NOMO-1 treated with DMSO at 0.1 percent for 48 hours (cell line): ENCODE results near the gene IRS1.

Experiments
- DNase-seq: peaks from one replicate; lab custom pipeline; 2025; ENCODE audit not compliant: unreplicated experiment; lab: John Stamatoyannopoulos, UW

IRS1 gene

GRCh38 chr2:226759768-226760167 lies 39.9 kb downstream of the IRS1 start:
- no peak for DNase-seq

DNA sequence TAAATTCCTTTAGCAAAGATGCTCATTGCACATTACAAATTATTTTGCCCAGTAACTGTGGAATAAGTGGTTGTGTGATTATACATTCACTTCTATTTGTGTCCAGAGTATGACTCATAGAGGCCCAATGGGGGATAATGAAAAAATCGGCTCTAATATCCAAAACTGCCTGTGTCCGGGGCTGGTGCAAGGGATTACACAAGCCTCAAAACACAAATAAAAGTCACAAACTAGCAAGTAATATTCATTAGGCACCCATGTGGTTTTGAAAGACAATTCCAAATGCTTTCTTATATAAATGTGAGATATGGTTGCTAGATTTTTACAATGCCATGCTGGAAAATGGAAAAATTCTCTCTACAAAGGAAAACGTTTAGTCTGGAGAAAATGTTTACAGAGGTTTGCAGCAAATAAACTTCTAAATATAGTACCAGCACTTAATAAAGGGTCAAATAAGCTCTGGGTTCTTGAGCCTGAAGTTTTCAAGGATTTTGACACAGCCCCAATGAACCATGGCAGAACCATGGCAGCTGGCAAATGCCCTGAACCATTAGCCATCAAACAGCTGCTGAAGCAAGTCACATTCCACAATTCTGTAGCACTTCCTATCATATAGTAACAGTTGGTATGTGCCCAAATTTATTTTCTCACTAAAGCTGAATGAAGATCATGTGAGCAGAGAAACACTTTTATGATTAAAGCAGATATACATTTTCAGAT lies 40.5 kb downstream of the IRS1 start:
- DNase-seq = no peak

DNA sequence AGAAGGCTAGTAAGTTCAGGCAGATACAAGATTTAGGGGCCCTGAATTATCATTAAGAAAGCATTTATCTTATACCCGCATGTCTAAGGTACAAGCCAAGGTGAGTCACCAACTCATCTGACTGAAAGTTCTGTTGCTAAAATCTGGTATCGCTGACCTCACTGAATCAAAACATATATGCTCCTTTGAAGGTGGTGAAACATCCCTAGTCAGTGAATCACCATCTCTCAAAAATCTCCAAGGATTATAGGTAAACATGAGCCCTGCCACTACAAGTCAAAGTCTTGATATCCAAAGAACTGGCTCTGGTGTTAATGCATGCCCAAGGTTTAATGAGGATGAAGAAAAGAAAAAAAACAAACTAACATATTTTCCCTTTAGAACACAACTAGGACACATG lies 43.5 kb downstream of the IRS1 start:
- DNase-seq = no peak

DNA sequence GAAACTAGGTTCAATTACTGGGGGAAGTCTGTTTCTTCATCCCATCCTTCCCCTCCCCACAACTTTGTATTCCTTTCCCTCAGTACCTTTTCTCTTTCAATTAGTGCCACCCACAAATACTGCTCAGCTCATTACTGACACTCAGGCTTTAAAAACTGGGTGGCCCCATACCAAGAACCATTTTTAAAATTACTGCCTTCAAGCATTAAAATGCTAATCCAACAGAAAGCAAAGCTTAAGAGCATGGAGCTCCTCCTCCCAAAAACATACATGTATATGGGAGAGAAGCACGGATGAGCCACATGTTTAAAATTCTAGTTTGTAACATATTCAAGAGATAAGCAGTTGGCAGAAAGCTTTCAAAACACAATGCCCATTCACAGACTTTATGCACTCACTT lies 44.0 kb downstream of the IRS1 start:
- DNase-seq = no peak

- no peak for DNase-seq
Observed at GRCh38 chr2:226754821-226755604, 44.6 kb downstream of the IRS1 start.

DNA sequence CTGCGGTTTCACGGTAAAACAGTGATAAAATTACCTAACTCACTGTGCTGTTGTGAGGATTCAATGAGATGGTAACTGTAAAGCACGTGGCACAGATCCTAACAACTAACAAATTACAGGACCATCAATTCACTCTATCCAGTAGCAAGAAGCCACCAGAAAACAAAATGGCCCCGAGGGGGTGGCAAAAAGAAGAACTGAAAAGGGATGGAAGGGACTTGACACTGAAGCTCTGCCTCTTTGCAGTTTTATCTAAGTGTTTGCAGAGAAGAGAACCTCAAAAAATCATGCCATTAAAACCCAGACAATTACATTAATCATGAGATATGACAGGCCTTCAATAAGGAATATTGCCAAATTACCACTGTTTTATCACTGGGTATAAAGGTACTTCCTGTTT lies 46.7 kb downstream of the IRS1 start:
- DNase-seq = peak; percentile 13

GRCh38 chr2:226747288-226747687 lies 52.3 kb downstream of the IRS1 start:
- no peak for DNase-seq

- DNase-seq = no peak
Observed at GRCh38 chr2:226746196-226746800, 53.3 kb downstream of the IRS1 start.

GRCh38 chr2:226743915-226744314 lies 55.7 kb downstream of the IRS1 start:
- no peak for DNase-seq

GRCh38 chr2:226742347-226742746 lies 57.3 kb downstream of the IRS1 start:
- no peak for DNase-seq

- no peak for DNase-seq
Observed at GRCh38 chr2:226740039-226740648, 59.5 kb downstream of the IRS1 start.

DNA sequence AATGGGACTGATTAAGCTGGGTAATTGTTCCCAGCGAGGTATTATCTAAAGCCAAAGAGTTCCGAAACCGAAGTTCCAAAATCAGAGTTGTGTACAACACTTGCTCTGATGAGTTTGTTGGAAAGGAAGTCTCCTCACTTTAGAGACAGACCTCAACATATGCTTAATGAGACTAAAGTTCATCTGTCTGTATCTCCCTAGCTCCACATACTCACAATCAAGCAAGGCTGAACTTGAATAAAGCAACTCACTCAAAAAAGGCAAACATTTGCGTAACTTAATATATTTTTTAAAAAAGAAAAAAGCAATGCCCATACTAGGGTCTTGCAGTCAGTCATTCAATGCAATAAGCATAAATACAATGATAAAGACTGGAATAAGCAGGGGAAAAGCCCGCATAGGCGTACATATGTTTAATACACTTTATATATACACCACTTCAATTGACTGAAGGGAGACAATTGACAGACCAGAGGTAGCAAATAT lies 60.0 kb downstream of the IRS1 start:
- no peak for DNase-seq

DNA sequence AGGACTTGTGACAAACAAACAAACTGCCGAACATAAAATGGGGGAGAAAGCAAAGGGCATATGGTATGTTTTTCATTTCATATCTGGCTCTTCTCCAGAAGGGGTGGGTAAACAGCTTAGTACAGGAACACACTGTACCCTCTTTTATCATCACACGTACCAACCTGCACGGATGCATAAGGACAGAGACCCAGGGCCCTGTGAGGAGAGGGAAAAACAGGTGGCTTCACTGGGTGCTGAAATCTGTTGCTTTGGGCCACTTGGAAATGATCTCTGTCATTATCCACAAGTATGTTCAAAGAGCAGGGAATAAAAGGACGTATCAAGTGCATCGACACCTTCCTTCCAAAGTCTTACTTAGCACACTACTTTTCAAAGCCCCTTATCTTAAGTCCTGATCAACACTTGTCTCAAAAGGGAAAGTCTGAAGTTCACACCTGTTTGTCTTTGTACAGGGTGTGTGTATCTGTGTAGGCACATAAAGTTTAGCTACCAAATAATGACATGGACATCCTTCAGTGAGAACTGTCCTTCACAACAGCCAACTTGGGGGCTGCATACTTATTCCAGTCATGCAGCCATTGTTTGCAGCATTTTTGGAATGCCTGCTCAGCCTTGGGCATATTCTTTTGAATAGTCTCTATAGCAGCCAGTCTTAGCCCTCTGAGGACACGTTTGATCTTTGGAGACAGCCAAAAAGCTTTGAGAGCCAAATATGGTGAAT lies 60.6 kb downstream of the IRS1 start:
- no peak for DNase-seq

GRCh38 chr2:226738191-226738820 lies 61.3 kb downstream of the IRS1 start:
- no peak for DNase-seq

GRCh38 chr2:226736382-226736781 lies 63.2 kb downstream of the IRS1 start:
- DNase-seq = no peak

DNA sequence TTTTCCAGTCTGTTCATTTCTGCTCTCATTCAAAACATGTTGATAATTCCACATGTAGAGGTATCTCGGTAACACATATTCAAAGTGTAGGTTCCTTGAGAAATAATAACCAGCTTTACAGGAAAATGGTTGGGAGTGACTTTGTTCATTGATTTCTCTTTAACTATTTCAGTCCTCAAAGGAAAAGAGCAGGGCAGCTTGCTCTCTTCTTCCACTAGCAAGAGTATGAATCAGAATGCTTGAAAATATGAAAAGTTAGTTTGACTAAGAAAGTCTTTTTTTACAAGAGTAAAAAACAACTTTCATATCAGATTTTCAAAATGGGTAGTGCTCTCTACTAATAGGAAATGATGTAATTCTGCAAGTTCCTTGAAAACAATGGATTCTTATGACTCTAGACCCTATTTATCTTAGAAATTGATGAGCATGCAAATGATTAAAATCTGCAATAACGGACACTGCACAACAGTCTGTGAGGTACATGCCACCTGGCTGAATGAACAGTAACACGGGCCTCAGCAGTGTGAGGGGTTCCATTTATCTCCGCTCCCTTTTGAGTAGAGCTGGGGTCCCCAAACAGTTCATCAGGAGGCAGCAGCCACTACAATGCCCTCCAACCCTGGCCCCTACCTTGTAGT lies 65.6 kb downstream of the IRS1 start:
- no peak for DNase-seq

DNA sequence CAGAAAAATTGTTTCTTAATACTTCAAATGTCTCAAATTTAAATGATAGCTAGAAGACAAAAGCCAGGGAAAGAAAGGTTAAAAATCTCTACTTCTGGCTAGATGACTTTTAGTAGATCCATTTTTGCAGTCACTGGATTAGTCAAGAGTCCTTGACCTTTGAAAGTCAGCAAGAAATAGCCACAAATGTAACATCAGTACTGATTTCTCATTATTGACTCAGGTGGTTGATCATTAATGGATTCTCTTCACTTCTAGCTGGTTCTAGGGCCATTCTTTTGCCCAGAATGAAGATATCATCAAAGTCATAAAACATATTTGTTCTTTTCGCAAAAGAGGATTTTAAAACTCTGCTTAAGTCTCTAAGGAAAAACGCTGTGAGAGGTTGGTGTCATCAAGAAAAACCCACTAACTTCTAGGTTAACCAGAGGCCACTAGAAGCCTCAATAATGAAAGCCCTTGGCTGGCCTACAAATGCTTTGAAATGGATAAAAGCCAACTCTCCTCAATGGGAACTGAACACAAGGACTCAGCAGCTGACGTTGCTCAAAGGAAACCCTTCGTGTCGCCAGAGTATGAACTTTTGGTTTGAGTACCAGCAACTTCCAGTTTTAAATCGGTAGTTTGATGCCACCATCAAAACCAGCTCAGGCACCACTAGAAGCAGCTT lies 66.3 kb downstream of the IRS1 start:
- no peak for DNase-seq

DNA sequence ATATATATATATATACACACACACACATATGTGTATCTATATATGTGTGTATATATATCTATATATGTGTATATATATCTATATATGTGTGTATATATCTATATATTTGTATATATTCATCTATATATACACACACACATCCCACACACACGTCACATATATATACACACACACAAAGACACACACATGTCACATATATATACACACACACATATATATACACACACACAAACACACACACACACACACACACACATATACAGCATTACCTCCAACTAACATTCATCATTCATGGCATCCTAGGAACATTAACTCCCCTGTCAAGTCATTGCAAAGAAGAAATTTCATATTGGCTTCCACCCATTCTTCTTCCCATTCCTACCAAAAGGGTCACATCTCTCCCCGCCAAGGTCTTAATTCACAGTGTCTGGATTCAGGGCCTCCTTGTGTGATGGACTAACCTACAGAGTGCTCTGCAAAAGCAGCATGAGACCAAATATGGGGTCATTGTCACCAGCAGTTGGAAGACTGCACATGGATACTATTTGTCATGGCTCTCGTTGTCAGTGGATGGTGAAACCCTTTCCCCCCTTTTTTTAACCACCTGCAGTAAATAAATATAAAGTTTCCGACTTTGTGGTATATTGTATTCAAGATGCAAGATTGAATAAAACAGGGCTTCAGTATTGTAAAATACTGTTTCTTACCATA lies 67.0 kb downstream of the IRS1 start:
- DNase-seq = no peak

- no peak for DNase-seq
Observed at GRCh38 chr2:226730481-226730880, 69.1 kb downstream of the IRS1 start.
